Chondrocyte (in vitro differentiated cells): ENCODE data around the gene POLR3G. TPM values are rescaled to one million over a fixed set of nuclear protein-coding genes. Genes with fewer than 3 reads are reported as not detected.

ENCODE experiments used
- DNase-seq: peaks from one replicate; pipeline ENCODE4 v3.0.0; 2021; ENCODE audit warnings: mixed read lengths, low spot score
- H3K27ac Mint-ChIP-seq: one replicate; pipeline ENCODE4 v1.8.0; 2021; ENCODE audit warnings: mild to moderate bottlenecking, moderate library complexity, mixed read lengths; ENCODE audit not compliant: unreplicated experiment
- H3K27me3 Mint-ChIP-seq: 2 replicates; pipeline ENCODE4 v1.8.0; 2021; ENCODE audit warnings: low read depth, mixed read lengths
- H3K36me3 Mint-ChIP-seq: 2 replicates; pipeline ENCODE4 v1.8.0; 2021; ENCODE audit warnings: low read depth, mixed read lengths
- H3K4me1 Mint-ChIP-seq: 2 replicates; pipeline ENCODE4 v1.8.0; 2021; ENCODE audit warnings: low read depth, mild to moderate bottlenecking, mixed read lengths
- H3K4me3 Mint-ChIP-seq: one replicate; pipeline ENCODE4 v1.8.0; 2021; ENCODE audit warnings: mild to moderate bottlenecking, moderate library complexity, mixed read lengths; ENCODE audit not compliant: unreplicated experiment
- H3K9me3 Mint-ChIP-seq: 2 replicates; pipeline ENCODE4 v1.8.0; 2021; ENCODE audit warnings: low read depth, mixed read lengths
- CTCF ChIP-seq: fragments of 200-600 bp; sonication (generic); IDR thresholded peaks from 2 replicates; pipeline ENCODE4 v1.5.0; 2021; ENCODE audit warnings: antibody characterized with exemption, mild to moderate bottlenecking, moderate library complexity
- total RNA-seq: library from RNA; stranded (reverse); gene quantifications from 3 replicates; pipeline ENCODE4 v1.2.1, GENCODE V29; 2021

POLR3G gene
- total RNA-seq, 1 donor from 2014 or later, result 1.5 TPM

- Mint-ChIP-seq H3K36me3 (no peaks in the 10 kb centered on the region), H3K27me3 (peaks cover 4% of the 10 kb centered on the region), H3K4me1 (peaks cover 6% of the 10 kb centered on the region), H3K4me3 (no peak overlapping the region), H3K27ac (no peak overlapping the region), H3K9me3 (no peaks in the 10 kb centered on the region)
- TF ChIP-seq CTCF, result no peak
- no peak for DNase-seq
Observed at GRCh38 chr5:90546216-90546837, 71.7 kb downstream of the POLR3G start.

- Mint-ChIP-seq H3K36me3 (no peaks in the 10 kb centered on the region), H3K27me3 (peaks cover 10% of the 10 kb centered on the region), H3K9me3 (no peaks in the 10 kb centered on the region), H3K4me1 (peaks cover 6% of the 10 kb centered on the region), H3K27ac (no peak overlapping the region), H3K4me3 (no peak overlapping the region)
- no peak for DNase-seq
- TF ChIP-seq CTCF, result no peak
Observed at GRCh38 chr5:90547072-90547536, 72.4 kb downstream of the POLR3G start.

- no peaks in the 10 kb centered on the region for H3K9me3 Mint-ChIP-seq
- DNase-seq, result no peak
- no peak for TF ChIP-seq CTCF
- no peaks in the 10 kb centered on the region for H3K36me3 Mint-ChIP-seq
- H3K4me3 Mint-ChIP-seq, result no peak overlapping the region
- peaks cover 19% of the 10 kb centered on the region for H3K27me3 Mint-ChIP-seq
- H3K27ac Mint-ChIP-seq, result no peak overlapping the region
- peaks cover 6% of the 10 kb centered on the region for H3K4me1 Mint-ChIP-seq
Observed at GRCh38 chr5:90548069-90548593, 73.5 kb downstream of the POLR3G start.

GRCh38 chr5:90549223-90549622 is 74.6 kb downstream of the POLR3G start:
- H3K27ac Mint-ChIP-seq, result no peak overlapping the region
- no peak for TF ChIP-seq CTCF
- H3K4me1 Mint-ChIP-seq, result peaks cover 6% of the 10 kb centered on the region
- H3K36me3 Mint-ChIP-seq, result no peaks in the 10 kb centered on the region
- peaks cover 22% of the 10 kb centered on the region for H3K27me3 Mint-ChIP-seq
- DNase-seq, result no peak
- no peak overlapping the region for H3K4me3 Mint-ChIP-seq
- H3K9me3 Mint-ChIP-seq, result no peaks in the 10 kb centered on the region

- no peak for TF ChIP-seq CTCF
- DNase-seq, result no peak
- peaks cover 26% of the 10 kb centered on the region for H3K27me3 Mint-ChIP-seq
- H3K36me3 Mint-ChIP-seq, result no peaks in the 10 kb centered on the region
- peaks cover 6% of the 10 kb centered on the region for H3K4me1 Mint-ChIP-seq
- no peak overlapping the region for H3K4me3 Mint-ChIP-seq
- H3K27ac Mint-ChIP-seq, result no peak overlapping the region
- H3K9me3 Mint-ChIP-seq, result no peaks in the 10 kb centered on the region
Observed at GRCh38 chr5:90549729-90550275, 75.1 kb downstream of the POLR3G start.
